Activated T-cell treated with anti-CD3 and anti-CD28 coated beads, Interleukin-2, amount 50 U/mL, for 48 hours (primary cell): ENCODE results near the gene AP3M1.

Source experiments
- DNase-seq, 2 experiments: peaks; one replicate each; pipeline ENCODE4 v3.0.0-alpha.2; 2020

AP3M1 gene

DNA sequence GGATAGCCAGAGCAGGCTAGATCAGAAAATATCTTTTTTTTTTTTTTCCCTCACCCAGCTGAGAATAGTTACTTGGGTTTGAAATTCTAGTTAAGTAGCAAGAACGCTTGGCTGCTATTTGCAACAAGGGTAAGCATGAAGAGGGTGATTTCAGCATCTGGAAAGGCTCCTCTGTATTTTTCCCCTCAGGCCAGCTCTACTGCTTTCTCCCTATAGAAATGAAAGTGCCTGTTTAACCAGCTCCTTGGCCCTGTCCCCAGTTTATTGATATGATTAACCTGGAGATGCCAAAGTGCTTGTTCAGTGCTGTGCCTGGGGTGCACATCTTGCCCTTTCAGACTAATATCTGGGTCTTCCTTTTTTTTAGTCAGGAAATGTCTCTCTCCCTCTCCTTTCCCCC, 37.1 kb downstream of the AP3M1 start:
- no peak for DNase-seq

DNA sequence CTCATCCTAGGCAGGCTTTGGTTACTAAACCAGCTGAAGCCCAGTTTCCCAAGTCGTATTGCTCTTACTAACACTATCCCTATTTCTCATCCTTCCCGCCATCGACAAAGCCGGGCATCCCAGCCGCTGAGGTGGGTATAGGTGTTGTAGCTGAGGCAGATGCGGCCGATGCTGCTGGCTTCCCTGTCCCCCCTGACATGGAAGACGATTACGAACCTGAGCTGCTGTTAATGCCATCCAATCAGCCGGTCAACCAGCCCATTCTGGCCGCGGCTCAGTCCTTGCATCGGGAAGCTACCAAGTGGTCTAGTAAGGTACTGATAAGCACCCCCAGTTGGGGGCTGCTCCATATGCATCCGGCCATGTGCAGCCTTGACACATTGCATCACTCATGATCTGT, 38.8 kb downstream of the AP3M1 start:
- DNase-seq: no peak

DNA sequence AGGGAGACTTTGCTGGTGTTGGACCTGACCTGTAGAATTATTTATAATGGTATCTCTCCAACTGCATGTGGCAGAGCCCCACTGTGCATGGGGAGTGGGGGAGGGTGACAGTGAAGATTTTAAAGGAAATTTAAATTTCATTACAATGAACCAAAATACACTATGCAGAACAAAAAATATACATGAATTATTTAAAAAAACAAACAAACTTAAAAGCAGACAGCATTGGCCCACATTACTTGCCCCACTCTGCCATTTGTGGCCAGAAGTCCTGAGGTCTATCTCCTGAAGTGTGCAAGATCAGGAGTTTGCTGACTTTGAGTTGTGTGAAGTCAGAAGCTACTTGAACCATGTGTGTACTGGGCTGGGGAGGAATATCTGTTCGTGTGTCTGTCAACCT, 40.5 kb downstream of the AP3M1 start:
- DNase-seq: no peak

DNA sequence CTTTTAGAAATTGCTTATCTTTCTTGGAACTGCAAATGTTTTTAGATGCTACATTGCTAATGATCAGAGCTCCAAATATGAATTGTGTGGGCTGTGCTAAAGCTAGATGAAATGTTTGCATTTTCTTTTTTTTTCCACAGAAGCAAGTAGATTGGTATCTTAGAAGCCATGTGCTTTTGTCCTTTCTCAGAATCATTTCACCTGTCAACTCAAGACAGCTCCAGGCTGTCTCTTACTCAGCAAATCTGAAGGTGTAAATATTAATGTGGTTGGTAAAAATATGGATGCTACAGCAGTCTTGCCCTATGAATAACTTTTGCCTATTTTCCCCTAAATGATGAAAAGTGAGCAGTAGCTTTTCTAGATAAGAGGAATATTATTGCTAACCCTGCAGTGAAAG, 41.2 kb downstream of the AP3M1 start:
- no peak for DNase-seq

DNA sequence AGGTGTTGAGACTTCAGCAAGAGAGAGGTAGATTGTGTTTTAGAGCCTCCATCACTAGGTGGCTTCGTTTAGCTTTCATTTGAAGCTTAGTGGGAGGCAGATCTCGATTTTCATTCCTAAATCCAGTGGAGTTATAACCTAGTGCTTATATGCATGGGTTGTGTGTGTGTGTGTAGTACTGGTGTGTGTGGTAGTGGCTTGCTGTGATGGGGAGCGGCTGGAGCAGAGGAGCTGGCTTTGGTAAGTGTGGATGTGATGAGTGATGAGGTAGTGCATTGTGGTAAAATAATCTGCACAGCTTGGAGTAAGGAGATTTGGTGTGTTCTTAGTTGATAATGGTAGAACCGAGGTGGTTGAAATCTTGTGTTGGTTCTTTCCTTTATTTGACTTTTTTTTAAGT, 43.2 kb downstream of the AP3M1 start:
- DNase-seq: no peak

DNA sequence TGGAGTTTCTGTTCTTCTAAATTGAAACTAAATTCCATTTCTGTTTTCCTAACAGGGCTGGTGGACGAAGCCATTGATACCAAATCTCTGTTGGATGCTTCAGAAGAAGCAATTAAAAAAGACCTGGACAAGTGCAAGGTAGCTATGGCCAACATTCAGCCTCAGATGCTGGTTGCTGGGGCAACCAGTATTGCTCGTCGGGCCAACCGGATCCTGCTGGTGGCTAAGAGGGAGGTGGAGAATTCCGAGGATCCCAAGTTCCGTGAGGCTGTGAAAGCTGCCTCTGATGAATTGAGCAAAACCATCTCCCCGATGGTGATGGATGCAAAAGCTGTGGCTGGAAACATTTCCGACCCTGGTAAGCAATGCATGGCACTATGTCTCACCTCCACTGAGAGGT, 45.6 kb downstream of the AP3M1 start:
- no peak for DNase-seq

DNA sequence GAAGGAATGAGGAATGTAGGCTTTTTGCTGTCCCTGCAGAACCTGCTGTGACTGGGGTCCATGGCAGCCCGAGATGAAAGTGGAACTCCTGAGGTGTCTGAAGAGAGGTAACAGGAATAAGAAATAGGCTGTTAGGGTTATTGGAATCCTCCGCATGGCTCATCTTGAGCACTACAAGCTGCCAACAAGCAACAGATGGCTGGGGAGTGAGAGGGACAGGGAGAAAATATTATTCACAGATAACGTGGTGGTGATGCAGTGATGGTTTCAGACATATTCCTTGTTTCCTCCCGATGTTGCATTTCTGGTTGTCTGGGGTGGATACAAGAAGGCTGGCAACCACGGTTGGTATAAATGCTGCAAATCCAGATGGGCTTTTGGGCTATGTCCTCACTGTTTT, 46.1 kb downstream of the AP3M1 start:
- no peak for DNase-seq

DNA sequence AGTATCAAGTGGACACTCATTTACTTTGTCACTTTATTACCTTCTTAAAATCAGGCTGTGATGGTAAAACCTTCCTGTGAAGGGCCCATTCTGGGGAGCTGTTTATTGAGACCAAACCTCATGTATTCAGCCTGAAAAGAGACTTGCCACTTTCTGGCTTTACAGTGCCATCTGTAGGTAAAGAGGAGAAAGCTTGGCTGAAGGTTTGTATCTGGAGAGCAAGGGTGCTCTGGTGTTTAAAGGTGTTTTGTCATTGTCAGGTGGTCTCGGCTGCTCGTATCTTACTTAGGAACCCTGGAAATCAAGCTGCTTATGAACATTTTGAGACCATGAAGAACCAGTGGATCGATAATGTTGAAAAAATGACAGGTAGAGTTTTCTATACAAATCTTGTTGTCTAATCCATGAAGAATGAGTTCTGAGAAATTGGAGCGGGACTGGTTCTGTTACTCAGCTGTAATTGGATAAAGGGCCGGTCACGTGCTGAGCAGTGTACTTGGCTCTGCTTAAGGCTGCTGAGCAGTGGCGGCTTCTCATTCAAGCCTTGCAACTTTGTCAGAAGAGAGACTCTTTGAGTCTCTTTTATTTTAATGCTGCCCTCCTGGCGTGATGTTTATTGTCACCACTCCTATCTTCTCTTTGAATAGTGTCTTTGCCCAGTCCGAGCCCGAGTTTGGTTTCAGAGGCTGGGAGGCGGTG, 46.9 kb downstream of the AP3M1 start:
- no peak for DNase-seq

DNA sequence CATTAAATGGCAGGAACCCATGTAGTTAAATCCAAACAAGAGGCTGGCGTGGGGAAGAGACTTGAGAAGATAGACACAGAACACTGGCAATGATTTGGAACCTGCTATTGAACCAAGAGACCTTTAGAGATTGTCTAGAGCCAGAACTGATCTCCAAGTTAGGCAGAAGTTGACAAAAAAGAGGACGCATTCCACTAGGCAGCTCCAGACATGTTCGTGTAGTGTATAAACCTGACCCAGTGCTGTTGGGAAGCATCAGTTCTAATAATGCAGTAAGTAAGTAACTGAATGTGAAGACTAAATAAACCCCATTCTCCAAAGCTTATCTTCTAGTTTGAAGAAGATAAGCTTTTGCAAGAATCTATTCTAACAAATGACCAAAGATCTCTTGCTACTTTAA, 50.8 kb downstream of the AP3M1 start:
- no peak for DNase-seq

DNA sequence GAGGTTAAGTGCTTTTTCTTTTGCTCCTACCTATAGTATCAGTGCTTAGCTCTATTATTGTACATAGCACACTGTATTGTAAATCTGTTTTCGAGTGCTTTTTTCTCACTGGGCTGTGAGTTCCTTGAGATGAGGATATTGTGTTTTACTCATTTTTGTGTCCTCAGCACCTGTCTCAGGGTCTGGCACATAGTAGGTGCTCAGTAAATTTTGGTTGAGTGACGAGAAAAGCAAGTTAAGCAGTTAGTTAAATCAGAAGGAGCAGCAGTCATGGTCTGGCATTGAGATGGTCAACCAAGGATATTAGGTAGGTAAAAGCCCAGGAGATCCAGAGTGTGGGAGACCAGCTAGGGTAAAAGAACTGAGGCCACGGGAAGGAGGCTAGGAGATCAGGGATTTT, 51.2 kb downstream of the AP3M1 start:
- DNase-seq: no peak

DNA sequence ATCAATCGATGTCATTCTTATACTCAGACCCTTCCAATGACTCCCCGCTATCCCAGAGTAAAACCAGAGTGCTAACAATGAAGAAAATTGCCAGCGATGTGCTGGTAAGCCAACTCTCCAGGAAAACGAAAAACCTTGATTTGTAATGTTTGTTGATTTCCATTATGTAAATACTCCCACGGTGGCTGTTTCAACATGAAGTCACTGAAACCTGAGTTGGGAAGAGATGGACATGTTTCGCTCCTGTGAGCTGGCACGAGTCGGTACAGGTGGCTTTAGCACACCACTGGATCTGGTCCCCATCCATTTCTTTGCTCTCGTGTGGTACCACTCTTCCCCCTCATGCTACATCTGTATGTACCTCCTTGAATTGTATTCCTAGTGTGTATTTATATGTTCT, 52.9 kb downstream of the AP3M1 start:
- no peak for DNase-seq

DNA sequence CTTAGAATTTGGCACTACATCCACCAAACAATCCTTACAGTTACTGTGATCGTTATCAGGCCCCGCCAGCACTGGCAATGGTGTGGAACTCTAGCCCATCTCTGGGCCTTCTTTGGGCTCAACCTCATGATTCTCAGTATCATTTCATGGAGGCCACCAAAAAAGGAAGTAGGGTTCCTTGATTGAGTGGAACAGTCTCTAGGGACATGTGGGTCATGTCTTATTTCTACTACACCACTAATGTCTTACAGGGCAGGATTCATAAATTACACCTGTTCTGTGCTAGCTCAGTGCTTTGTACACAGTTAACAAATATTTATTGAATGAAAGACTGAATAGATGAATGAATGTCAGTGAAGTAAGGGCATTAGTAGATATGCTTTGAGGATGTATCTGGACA, 53.9 kb downstream of the AP3M1 start:
- no peak for DNase-seq

DNA sequence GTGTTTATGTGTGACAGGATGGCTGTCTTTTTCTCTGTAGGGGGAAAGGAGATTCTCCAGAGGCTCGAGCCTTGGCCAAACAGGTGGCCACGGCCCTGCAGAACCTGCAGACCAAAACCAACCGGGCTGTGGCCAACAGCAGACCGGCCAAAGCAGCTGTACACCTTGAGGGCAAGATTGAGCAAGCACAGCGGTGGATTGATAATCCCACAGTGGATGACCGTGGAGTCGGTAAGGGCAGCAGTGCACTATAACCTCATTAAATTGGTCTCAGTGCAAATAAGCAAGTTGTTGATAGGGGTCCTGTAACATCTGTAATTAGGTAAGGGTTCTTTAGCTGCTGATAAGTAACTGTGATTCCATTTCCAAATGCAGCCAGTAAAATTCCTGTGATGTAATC, 56.4 kb downstream of the AP3M1 start:
- no peak for DNase-seq

DNA sequence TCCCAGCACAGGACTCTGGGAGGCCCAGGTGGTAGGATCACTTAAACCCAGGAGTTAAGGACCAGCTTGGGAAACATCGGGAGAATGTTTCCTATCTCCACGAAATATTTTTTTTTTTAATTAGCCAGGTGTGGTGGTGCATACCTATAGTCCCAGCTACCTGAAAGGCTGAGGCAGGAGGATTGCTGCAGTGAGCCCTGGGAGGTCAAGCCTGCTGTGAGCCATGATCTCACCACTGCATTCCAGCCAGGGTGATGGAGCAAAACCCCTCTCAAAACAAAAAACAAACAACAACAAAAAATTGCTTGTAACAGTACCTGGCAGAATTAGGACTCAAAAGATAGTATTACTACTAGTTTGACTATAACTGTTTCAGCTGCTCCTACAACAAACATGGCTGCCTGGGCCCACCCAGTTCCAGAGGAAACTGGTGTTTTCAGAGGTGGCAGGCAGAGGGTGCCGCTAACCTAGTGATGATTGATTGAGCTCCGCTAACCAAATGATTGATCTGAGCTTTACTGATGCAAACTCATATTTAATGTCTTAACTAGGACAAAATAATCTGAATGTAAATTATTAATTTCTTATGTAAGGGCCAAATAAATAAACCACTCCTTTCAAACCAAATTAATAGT, 57.0 kb downstream of the AP3M1 start:
- no peak for DNase-seq

DNA sequence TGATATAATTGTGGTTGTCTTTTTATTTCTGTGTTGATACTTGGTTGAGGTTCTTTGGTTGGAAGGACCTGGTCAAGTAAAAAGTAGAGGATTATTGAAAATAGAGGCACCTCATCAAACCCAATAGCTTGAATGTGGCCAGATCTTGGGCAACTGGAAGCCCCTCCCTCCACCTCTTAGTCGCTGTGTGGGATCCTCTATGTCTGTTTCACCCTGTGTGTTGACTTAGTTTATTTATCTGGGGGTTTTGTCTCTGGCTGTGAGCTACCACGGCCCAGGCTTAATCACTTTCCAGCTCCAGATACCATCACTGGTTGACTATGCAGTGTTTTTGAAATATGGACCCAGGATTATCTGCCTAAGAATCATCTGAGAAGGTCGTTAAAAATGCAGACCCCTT, 58.3 kb downstream of the AP3M1 start:
- DNase-seq: no peak

DNA sequence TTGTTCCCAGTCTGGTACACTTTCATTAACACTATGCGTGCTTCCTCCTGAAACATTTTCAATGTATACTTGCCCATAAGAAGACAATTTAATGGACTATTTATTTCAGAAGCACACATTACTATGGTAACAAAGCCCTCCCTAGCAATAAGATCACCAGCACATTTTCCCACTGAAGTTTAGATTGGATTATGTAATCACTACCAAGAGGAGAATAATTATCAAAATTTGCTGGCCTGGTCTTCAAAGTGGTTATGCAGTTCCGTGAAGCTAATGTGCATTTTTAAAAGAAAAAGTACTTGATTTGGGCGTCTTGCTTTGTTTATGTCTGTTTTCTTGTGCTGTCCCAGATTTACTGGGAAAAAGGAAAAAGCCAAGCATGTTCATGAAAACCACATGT, 61.9 kb downstream of the AP3M1 start:
- DNase-seq: no peak

DNA sequence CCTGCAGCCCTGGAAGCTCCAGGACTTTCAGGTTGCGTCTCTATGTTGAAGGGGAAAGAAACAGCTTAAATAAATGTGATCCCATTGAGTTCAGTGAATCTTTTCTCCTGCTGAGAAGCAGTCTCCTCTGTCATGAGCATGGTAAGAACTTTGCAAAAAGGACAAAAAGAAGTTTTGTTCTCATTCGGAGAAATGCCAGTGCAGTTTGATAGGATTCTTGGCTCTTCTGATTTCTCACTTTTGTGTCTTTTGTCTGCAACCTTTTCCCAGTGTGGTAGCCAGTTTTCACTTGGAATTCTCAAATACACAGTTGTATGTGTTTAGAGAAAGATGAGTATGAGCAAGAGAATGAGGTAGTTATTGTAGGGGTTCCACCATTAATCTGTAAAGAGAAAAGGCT, 64.3 kb downstream of the AP3M1 start:
- DNase-seq: no peak

DNA sequence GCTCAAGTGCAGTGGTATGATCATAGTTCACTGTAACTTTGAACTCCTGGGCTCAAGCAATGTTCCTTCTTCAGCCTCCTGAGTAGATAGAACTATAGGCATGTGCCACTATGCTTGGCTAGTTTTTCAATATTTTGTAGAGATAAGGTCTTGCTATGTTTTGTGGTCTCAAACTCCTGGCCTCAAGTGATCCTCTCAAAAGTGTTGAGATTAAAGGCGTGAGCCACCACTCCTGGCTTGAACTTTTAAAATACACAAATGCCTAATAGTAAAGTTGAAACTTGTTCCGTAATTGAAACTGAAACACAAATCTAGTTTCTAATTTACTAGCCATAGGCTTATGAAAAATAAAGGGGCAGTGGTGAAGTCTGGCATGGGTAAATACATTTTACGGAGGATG, 65.7 kb downstream of the AP3M1 start:
- DNase-seq: no peak

DNA sequence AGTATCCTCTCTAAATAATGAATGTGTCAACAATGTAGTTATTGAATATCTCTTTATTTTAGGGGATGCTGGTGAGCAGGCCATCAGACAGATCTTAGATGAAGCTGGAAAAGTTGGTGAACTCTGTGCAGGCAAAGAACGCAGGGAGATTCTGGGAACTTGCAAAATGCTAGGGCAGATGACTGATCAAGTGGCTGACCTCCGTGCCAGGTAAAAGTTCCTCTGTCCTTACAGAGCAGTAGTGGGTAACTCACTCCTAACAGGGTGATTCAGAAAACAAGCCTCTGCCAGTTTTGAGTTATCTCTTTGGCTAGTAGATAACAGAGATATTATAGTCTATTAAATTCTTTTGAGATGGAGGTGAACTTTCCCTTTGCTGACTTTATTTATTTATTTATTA, 67.3 kb downstream of the AP3M1 start:
- DNase-seq: no peak

DNA sequence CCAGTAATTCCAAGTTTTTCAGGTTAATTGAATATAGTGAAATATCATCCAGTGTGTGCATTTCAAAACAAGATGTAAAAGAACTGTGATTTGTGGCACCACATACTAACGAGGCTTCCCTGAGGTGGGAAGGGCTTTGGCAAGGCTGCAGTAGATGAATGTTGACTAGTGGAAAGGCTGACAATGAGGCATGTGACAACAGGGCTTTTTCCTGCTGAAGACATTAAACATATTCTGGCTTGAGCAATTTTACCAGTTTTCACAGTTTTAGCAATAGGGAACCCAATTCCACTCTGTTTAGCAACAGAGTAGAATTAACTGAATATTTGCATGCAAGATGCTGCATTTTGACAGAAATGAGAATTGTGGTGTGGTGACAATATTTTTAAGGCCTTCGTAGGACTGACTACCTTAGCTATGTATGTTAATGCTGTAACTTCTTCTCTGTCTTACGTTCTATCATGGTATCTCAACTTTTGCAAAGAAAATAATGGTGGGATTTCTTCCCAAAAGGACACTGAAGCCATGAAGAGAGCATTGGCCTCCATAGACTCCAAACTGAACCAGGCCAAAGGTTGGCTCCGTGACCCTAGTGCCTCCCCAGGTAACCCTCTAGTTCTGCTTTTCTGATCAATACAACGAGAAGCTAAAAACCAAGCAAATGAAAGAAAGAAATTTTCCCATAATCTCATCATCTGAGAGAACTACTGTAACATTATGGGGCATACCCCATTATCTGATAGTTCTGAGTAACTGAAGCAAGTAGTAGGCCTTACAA, 68.5 kb downstream of the AP3M1 start:
- DNase-seq: no peak

DNA sequence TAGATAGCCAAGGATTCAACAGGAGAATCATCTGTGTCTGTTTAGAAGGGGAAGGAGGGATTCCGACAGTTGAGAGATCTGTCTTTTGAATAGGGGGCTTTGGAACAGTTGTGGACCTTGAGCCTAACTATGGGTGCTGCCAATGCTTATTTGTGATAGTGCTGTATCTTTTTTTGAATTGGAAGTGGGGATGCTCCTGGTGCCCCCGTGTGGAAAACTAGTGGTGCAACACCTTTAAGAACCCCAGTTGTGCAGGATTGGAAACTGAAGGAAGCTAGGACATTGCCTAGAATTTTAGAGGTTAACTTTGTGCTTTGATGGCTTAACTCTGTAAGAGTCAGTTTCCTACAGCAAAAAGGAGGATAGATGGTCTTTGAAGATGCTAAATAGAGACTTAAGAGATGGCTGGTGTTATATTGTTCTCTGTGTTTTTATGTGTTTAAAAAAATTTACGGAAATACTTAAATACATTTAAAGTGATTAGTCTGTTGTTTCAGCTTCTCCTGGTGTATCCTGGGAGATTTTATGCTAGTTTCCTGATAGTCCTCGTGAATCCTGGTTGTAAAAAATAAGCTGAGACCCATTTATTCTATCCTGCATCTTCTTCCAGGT, 69.3 kb downstream of the AP3M1 start:
- peak; percentile 51 to 54 for DNase-seq

DNA sequence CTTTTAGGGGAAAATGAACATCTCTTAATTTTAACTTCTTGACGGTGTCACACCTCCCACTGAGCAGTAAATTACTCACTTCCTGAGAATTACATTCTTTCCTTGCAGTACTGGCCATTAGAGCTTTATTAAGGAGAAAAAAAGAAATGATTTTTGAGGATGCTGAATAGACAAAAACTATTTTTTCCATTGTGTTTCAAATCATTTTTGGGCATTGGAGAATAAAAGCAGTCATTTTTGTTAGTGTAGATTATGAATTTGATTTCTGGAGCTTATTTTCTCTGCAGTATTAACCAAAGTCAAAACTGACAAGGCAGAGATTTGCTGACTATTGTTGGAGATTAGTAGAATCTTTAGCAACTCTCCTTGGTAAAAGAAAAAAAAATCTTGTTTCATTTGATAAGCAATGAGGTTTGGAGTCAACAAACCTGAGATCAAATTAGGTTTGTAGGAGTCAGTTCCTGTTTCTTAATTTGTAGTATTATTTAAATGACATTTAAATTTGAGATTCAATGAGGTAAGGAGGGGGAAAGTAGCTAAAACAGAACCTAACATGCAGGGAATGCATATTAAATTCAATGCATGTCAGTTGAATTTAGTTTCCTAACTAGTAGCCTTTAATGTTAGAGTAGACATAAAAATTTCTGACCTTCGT, 70.6 kb downstream of the AP3M1 start:
- no peak for DNase-seq
